Lower leg skin (tissue), 3 donors: ENCODE results near the gene UBAP2.

ENCODE experiments used
- POLR2A ChIP-seq, 2 donors: fragments of 450-650 bp; IDR thresholded peaks; one replicate each; pipeline ENCODE4 v1.6.1; 2016 to 2017; ENCODE audit warnings: antibody characterized with exemption in 2 of 2, mild to moderate bottlenecking in 1 of 2, moderate library complexity in 1 of 2
- TF ChIP-seq, protein P1 (sequence below), 3 donors: fragments of 450-650 bp; IDR thresholded peaks; one replicate each; pipeline ENCODE4 v1.5.1; 2016; ENCODE audit warnings: antibody characterized with exemption in 3 of 3, mild to moderate bottlenecking in 3 of 3, moderate library complexity in 2 of 3

DNA sequence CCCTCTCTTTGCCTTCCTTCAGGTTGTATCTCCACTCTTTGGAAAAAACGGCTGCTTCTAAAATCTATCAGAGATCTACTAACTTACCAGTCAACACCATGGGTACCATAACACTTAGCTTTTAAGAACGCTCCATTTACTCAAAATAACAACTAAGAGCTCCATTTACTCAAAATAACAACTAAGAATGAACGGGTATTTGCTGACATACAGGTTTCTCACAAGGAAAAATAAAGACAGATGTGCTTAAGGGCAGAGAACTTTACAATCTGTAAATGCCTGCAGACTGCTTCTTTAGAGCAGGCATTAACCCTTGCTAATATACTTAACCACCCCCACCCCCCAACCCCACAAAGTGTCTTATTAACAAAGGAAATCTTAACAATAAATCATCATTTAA, 2.8 kb downstream of the UBAP2 start:
- TF ChIP-seq, protein P1, sequence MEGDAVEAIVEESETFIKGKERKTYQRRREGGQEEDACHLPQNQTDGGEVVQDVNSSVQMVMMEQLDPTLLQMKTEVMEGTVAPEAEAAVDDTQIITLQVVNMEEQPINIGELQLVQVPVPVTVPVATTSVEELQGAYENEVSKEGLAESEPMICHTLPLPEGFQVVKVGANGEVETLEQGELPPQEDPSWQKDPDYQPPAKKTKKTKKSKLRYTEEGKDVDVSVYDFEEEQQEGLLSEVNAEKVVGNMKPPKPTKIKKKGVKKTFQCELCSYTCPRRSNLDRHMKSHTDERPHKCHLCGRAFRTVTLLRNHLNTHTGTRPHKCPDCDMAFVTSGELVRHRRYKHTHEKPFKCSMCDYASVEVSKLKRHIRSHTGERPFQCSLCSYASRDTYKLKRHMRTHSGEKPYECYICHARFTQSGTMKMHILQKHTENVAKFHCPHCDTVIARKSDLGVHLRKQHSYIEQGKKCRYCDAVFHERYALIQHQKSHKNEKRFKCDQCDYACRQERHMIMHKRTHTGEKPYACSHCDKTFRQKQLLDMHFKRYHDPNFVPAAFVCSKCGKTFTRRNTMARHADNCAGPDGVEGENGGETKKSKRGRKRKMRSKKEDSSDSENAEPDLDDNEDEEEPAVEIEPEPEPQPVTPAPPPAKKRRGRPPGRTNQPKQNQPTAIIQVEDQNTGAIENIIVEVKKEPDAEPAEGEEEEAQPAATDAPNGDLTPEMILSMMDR (IDR thresholded peaks at IDR 0.05) = no peak
- no peak for TF ChIP-seq POLR2A (IDR thresholded peaks at IDR 0.05)
